ENCODE data around the gene DPH2.

Gene DPH2

DNA sequence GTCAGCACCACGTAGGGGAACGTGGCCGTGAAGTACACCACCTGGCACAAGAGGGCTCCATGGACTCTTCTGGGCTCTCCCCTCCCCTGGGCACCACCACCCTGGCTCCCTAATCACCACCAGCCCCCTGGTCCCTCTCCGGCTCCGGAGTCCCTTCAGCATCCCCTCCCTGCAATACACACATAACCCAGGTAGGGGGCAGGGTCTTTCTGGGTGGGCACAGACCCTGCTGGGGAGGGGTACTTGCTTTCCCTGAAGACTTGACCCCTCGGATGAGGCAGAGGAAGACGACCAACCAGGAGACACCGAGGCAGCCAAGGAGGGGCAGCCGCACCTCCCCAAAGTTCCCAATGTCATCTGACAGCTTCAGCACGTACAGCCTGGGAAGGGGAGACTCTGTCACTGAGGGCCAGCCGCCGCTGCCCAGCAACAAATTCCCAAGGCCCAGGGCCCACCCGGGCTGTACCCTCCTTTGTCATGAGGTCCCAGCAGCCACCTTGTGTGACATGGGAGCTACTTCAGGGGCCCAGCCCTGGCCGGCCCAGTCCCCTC lies 32.9 kb downstream of the DPH2 start:
- DNase-seq (ENCODE audit: low read depth) = no peak

GRCh38 chr1:44008259-44008658 lies 38.4 kb downstream of the DPH2 start:
- no peak for DNase-seq (ENCODE audit: low read depth)

GRCh38 chr1:44010935-44011471 lies 41.2 kb downstream of the DPH2 start:
- no peak for DNase-seq (ENCODE audit: low read depth)

DNA sequence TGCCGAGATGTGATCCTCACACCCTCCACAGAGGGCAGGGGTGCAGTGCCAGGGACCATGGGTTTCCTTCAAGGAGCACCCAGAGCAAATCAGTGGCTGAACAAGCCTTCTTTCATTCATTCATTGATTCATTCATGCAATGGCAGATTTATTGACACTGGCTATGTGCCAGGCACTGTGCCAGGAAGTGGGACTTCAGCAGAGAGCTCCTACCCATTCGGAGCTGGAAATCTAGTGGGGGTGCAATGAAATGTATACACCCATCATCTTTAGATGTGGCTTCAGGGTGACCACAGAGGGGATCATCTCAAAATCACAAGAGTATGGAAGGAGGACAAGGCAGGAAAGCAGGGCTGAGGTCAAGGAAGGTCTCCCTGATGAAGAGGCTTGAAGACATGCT lies 42.6 kb downstream of the DPH2 start:
- DNase-seq (ENCODE audit: low read depth) = no peak

DNA sequence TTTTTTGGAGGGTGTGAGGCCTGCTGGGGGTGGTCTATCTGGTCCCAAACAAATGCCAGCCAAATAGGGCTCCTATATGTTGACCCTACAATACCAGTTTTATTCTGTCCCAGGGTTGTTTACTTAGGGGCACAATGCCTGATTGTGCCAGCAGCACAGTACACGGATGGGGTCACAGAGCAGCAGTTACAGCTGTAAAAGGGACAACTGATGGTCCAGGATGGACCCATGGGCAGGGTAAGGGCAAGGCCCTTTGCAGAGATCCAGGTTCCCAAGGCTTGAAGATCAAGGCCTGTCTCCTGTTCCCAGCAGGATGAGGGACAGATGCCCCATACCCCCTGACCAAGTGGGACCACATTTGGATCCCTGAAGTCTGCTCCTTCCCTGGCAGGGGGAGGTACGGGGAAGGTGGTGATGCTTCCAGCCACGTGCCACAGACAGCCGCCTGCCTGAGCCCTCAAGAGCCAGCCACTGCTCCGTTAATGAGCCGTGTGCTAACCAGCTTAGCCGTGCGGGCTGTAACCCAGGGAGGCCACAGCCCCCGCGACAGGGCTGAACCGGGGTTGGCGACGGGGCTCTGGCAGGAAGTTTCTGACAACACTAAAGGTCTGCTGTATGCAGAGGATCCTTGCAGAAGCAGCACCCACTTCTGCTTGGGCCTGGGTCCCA lies 43.3 kb downstream of the DPH2 start:
- no peak for DNase-seq (ENCODE audit: low read depth)

GRCh38 chr1:44013949-44014348 lies 44.1 kb downstream of the DPH2 start:
- DNase-seq (ENCODE audit: low read depth) = no peak

DNA sequence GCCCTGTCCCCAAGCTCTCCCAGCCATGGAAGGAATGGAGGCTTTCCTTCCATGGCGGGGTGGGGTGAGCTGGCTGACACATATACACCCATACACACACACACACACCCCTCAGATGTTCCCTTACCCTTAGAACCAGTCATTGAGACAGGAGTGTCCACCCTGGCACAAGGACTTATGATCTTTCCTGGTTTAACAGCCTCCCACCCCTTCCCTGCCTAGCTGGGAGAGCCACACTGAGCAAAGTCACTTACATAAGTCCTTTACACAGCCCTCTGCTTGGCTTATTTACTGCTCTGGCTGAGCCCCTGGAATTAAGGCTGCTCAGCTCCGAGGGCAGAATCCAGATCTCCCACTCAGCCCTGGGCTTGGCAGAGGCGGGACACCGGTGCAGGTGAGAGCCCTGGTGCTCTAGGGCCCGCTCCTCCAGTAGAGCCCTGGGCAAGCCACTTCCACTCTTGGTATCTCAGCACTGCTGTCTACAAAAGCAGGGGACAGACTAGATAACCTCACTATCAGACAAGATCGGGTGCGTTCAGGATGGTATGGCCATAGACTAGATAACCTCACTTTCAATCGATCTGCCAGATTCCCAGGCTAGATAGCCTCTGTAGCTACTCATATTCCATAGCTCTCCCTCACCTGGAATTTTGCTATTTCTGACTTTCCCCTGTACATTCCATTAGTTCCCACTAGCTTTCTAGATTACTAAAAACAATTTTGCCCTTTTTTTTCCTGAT lies 44.7 kb downstream of the DPH2 start:
- no peak for DNase-seq (ENCODE audit: low read depth)

DNA sequence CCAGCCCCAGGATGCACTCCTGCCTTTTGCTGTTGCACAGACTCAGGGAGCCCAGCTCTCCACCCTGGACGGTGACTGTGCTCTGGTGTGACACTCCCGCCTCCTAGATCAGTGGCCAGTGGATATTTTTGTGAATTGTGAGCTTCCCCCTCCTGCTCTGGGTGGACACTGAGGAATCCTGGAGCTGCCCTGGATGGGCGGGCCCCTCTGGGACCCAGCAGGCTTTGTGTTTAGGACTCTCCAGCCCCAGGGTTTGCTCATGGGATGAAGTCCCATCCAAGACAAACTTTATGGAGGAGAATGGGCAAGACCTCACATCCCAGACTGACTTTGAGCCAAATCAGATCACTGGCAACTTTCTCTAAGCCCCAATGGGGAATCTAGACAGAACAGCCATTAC lies 45.4 kb downstream of the DPH2 start:
- DNase-seq (ENCODE audit: low read depth) = no peak

DNA sequence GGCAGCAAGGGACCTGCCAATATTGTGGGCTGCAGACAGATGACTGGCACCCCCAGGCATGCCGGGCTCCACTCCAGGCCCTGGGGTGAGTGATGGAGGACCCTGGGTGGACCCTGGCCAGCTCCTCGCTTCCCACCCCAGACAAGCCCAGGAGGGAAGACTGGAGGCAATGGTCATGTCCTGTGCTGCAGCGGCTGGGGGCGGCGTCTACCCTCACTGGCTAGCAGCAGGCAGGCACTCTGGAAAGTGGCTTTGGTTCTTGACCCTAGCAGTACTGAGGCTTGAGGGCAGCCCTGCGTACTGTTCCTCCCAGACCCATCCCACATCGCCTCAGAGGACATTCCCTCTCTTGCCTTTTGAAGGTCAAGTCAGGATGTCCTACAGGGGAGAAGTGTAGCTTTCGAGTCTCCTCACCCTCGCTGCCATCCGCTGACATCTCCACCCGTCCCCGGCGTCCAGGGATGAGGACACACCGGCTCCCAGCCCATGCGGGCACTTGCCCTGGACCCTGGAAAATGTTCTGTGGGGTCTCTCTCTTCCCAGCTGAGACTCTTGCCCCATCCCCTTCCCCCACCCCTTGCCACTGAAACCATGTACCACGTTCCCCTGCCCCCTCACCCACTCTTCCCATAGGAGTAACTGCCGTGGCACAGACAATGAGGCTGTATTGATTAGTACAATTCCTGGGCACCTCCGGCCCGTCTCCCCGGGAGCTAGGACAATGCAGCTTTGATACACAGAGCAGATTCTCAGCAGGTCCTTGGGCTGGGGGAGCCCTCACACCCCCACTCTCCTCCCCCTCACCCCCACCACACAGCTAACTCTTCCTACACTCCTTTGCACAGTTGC lies 46.5 kb downstream of the DPH2 start:
- DNase-seq (ENCODE audit: low read depth) = no peak

GRCh38 chr1:44016890-44017400 lies 47.1 kb downstream of the DPH2 start:
- no peak for DNase-seq (ENCODE audit: low read depth)

DNA sequence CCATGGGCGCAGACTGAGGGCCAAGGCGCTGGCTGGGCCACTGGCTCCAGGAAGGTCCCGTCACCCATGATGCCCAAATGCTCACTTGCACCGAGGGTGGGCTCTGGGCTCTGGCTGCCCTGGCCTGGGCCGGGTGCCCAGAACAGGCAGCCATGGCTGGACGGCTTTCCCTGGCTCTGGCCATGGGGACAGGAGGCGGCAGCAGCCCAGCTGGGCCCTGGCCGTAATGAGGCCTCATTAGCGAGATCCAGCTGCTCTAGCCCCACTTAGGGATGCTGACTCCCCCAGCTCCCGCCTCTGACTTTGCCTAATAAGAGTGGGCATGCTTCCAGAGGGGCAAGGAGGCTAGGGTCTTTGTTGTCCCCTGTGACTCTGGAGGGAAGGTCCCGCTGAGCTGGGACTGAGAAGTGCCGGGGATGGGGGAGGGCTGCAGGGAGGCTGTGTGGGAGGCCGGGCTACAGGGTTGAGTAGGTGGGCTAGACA lies 49.7 kb downstream of the DPH2 start:
- no peak for DNase-seq (ENCODE audit: low read depth)

DNA sequence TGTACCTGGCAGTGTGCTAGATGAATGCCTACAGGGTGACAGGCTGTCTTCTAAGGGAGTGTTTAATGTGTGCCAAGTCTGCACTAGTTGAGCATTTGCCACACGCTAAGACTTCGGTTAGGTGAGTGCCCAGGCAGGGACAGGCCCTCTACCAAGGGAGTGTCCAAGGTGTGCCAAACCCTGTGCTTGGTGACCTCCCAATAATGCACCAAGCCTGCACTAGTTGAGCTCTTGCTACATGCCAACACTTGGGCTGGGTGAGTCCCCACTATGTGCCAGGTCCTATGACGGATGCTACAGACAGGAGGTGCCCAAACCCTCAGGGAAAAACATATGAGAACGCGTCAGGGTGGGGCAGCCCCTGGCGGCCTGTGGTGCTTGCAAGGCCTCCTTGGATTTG lies 50.7 kb downstream of the DPH2 start:
- DNase-seq (ENCODE audit: low read depth) = no peak

DNA sequence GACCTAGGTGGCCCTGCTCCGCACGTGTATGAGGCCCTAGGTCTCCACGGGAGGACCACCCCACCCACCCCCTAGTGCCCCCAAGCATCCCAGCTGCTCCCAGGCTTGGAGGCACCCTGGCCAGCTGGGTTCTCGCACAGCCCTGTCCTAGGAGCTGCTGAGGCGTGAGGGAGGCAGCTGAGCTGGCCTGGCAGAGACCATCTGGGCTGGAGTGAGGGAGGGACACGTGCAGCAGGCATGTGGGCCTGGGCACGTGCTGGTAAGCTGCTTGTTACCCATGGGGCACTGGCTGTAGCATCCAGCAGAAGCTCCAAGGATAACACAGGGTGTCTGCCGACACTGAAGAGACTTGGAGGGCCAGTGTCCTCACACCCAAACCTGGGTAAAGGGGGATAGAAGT lies 51.3 kb downstream of the DPH2 start:
- no peak for DNase-seq (ENCODE audit: low read depth)

DNA sequence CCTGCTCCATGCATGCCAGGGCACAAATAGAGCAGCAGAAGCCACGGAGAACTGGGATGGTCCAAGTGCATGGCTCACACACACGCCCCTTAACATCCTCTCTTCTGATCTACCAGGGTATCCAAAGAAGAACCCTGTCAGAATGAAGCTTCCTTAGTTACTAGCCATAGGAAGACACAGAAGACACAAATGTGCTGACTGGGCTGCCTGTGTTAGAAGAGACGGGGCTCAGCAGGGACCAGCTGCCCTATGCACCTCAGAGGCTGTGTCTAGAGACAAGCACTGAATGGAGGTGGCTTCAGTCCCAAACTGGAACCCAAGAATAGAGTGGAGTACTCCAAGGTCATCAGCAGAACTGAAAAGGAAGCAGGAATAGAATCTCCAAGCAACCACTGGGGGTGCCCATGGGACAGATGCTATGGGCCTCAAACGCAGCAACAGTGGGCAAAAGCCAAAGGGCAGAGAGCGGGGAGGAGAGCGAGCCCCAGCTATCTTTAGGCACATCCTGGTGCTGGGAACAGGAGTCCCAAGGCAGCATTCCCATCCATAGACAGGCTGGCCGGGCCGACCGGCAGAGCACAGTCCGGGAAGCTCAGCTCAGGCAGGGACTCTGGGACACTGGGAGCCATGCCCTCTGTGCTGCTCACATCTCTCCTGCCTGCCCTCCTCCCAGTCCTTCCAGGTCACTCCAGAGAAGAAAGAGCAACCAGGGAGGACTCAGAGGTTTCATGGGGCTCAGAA lies 51.9 kb downstream of the DPH2 start:
- DNase-seq (ENCODE audit: low read depth) = no peak

All from stimulated activated CD8-positive, alpha-beta memory T cell treated with anti-CD3 and anti-CD28 coated beads, Interleukin-12 subunit alpha, Interleukin-12 subunit beta, amount 100 ng/mL, for 1 hour (primary cell).